Mononuclear cell (primary cell): ENCODE data around the gene RNF141. TPM values are rescaled to one million over a fixed set of nuclear protein-coding genes. Genes with fewer than 3 reads are reported as not detected.

Experiments used
- H3K27me3 ChIP-seq: 2 replicates; pipeline ENCODE4 v1.6.0; 2011; ENCODE audit warnings: low read length, control low read depth; ENCODE audit not compliant: insufficient read depth
- H3K4me1 ChIP-seq: 2 replicates; pipeline ENCODE4 v1.5.1; 2011; ENCODE audit warnings: mild to moderate bottlenecking, low read length, control low read depth; ENCODE audit not compliant: insufficient read depth
- H3K4me3 ChIP-seq: 2 replicates; pipeline ENCODE4 v1.5.1; 2011; ENCODE audit warnings: mild to moderate bottlenecking, low read length, moderate library complexity
- H3K9me3 ChIP-seq: 2 replicates; pipeline ENCODE4 v1.5.1; 2011; ENCODE audit warnings: low read depth, mild to moderate bottlenecking, control low read depth, low read length
- total RNA-seq: library from RNA; depleted of rRNA; stranded (reverse); fragments of >200 nt; gene quantifications from one replicate; pipeline ENCODE4 v1.2.3, GENCODE V29; 2012

RNF141 gene
- total RNA-seq, 1 donor: 30.6 TPM

GRCh38 chr11:10542776-10543175 lies 1.8 kb upstream of the RNF141 start:
- Histone ChIP-seq H3K27me3 (no peaks in the 10 kb centered on the region), H3K4me1 (peaks cover 27% of the 10 kb centered on the region), H3K4me3 (no peak overlapping the region), H3K9me3 (no peaks in the 10 kb centered on the region)

- H3K27me3 ChIP-seq: no peaks in the 10 kb centered on the region
- H3K4me1 ChIP-seq: peaks cover 27% of the 10 kb centered on the region
- H3K4me3 ChIP-seq: peak overlapping the region; percentile 75
- H3K9me3 ChIP-seq: no peaks in the 10 kb centered on the region
Measured at GRCh38 chr11:10541561-10541930, 559 bp upstream of the RNF141 start.

- no peaks in the 10 kb centered on the region for H3K9me3 ChIP-seq
- H3K4me3 ChIP-seq: peak overlapping the region; percentile 75
- H3K4me1 ChIP-seq: peaks cover 32% of the 10 kb centered on the region
- H3K27me3 ChIP-seq: no peaks in the 10 kb centered on the region
Measured at GRCh38 chr11:10540546-10540914, 457 bp downstream of the RNF141 start.

GRCh38 chr11:10539339-10539738 lies 1.6 kb downstream of the RNF141 start:
- no peaks in the 10 kb centered on the region for H3K9me3 ChIP-seq
- H3K27me3 ChIP-seq: no peaks in the 10 kb centered on the region
- H3K4me3 ChIP-seq: no peak overlapping the region
- peaks cover 23% of the 10 kb centered on the region for H3K4me1 ChIP-seq

GRCh38 chr11:10538924-10539323 lies 2.1 kb downstream of the RNF141 start:
- Histone ChIP-seq H3K4me1 (peaks cover 22% of the 10 kb centered on the region), H3K9me3 (no peaks in the 10 kb centered on the region), H3K27me3 (no peaks in the 10 kb centered on the region), H3K4me3 (no peak overlapping the region)

GRCh38 chr11:10537600-10537999 lies 3.4 kb downstream of the RNF141 start:
- Histone ChIP-seq H3K9me3 (no peaks in the 10 kb centered on the region), H3K4me1 (peaks cover 22% of the 10 kb centered on the region), H3K27me3 (no peaks in the 10 kb centered on the region), H3K4me3 (no peak overlapping the region)

GRCh38 chr11:10534316-10534715 lies 6.7 kb downstream of the RNF141 start:
- Histone ChIP-seq H3K4me3 (no peak overlapping the region), H3K4me1 (peaks cover 5% of the 10 kb centered on the region), H3K27me3 (no peaks in the 10 kb centered on the region), H3K9me3 (no peaks in the 10 kb centered on the region)

- H3K4me3 ChIP-seq: no peak overlapping the region
- H3K4me1 ChIP-seq: peaks cover 5% of the 10 kb centered on the region
- no peaks in the 10 kb centered on the region for H3K9me3 ChIP-seq
- no peaks in the 10 kb centered on the region for H3K27me3 ChIP-seq
Measured at GRCh38 chr11:10533323-10533722, 7.7 kb downstream of the RNF141 start.

GRCh38 chr11:10532526-10532925 lies 8.5 kb downstream of the RNF141 start:
- H3K4me1 ChIP-seq: peaks cover 5% of the 10 kb centered on the region
- no peaks in the 10 kb centered on the region for H3K9me3 ChIP-seq
- no peak overlapping the region for H3K4me3 ChIP-seq
- no peaks in the 10 kb centered on the region for H3K27me3 ChIP-seq

- Histone ChIP-seq H3K9me3 (no peaks in the 10 kb centered on the region), H3K4me1 (no peaks in the 10 kb centered on the region), H3K27me3 (no peaks in the 10 kb centered on the region), H3K4me3 (no peak overlapping the region)
Measured at GRCh38 chr11:10529279-10529678, 11.7 kb downstream of the RNF141 start.

GRCh38 chr11:10528121-10528520 lies 12.9 kb downstream of the RNF141 start:
- Histone ChIP-seq H3K4me1 (no peaks in the 10 kb centered on the region), H3K27me3 (no peaks in the 10 kb centered on the region), H3K4me3 (no peak overlapping the region), H3K9me3 (no peaks in the 10 kb centered on the region)

GRCh38 chr11:10526974-10527918 lies 13.7 kb downstream of the RNF141 start:
- Histone ChIP-seq H3K4me1 (no peaks in the 10 kb centered on the region), H3K27me3 (no peaks in the 10 kb centered on the region), H3K9me3 (no peaks in the 10 kb centered on the region), H3K4me3 (no peak overlapping the region)

GRCh38 chr11:10524471-10524870 lies 16.5 kb downstream of the RNF141 start:
- H3K4me1 ChIP-seq: no peaks in the 10 kb centered on the region
- H3K27me3 ChIP-seq: no peaks in the 10 kb centered on the region
- H3K4me3 ChIP-seq: no peak overlapping the region
- H3K9me3 ChIP-seq: no peaks in the 10 kb centered on the region

- Histone ChIP-seq H3K27me3 (no peaks in the 10 kb centered on the region), H3K4me1 (no peaks in the 10 kb centered on the region), H3K4me3 (no peak overlapping the region), H3K9me3 (no peaks in the 10 kb centered on the region)
Measured at GRCh38 chr11:10522921-10523320, 18.1 kb downstream of the RNF141 start.

GRCh38 chr11:10522276-10522675 lies 18.7 kb downstream of the RNF141 start:
- no peak overlapping the region for H3K4me3 ChIP-seq
- H3K9me3 ChIP-seq: no peaks in the 10 kb centered on the region
- no peaks in the 10 kb centered on the region for H3K27me3 ChIP-seq
- no peaks in the 10 kb centered on the region for H3K4me1 ChIP-seq

- Histone ChIP-seq H3K9me3 (no peaks in the 10 kb centered on the region), H3K4me1 (no peaks in the 10 kb centered on the region), H3K4me3 (no peak overlapping the region), H3K27me3 (no peaks in the 10 kb centered on the region)
Measured at GRCh38 chr11:10520562-10520961, 20.4 kb downstream of the RNF141 start.
